Measurements from ENCODE around the gene GNB1L. TPM values are rescaled to one million over a fixed set of nuclear protein-coding genes. Genes with fewer than 3 reads are reported as not detected.

GNB1L gene
- total and polyA plus RNA-seq, 9 of the 15 experiments (the other 6 are each of a cell fraction or from before 2014, with no cell fraction given): 0.56 to 50.5 (median 10.2) TPM

DNA sequence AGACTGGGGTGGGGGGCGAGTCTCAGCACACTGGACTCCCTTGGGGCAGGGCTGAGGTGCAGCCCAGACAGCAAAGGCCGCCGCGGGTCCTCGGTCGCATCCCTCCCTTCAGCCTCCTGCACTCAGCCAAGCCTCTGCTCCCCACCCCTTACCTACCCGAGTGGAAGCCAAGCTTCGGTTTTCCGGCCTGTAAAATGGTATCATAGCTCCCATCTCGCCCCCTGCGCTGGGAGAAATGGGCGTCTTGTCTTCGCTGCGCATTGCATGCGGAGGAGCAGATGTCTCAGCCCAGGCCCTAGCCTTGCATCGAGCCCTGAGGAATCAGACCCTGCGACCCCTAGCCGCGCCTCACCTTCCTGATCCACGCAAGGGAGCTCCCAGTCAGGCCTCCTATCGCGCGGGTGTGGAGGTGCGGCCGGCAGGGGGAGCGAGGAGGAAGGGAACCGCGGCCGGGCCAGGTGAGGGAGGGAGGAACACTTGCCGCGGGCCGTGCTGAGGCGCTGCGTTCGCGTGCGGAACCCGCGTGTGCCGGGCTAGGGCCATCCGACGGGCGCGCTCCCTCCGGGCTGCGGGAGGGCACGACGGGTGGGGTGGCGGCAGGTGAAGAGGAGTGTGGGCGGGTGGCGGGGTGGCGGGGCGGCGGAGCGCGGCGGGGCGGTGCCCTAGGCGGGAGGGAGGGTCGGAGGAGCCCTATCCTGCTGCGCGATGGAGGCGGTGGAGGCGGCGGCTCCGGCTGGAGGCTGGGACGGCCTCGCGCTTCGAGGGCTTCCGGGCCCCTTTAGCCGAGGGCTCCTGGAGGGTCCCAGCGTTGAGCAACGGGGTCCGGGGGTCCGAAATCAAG, 98.2 kb downstream of the GNB1L start (continued):
- no peak for TF ChIP-seq POLR3A (IDR thresholded peaks at IDR 0.05; ENCODE audit: borderline replicate concordance, extremely low read depth, insufficient read depth, insufficient read length)
- TF ChIP-seq CAMTA2 (CRISPR knock-in tag; conservative IDR thresholded peaks at IDR 0.05): no peak; the same call in 1 of the 2 replicates
- no peak for TF ChIP-seq ZNF3 (CRISPR knock-in tag; IDR thresholded peaks at IDR 0.05)
- TF ChIP-seq RAD51 (IDR thresholded peaks at IDR 0.05; ENCODE audit: borderline replicate concordance, low read depth): no peak
- TF ChIP-seq MTA1 (IDR thresholded peaks at IDR 0.05; ENCODE audit: borderline replicate concordance): no peak
- TF ChIP-seq ZNF143 (CRISPR knock-in tag; IDR thresholded peaks at IDR 0.05): no peak
- peak; percentile 66 for TF ChIP-seq CHD4 (IDR thresholded peaks at IDR 0.05; ENCODE audit: insufficient read depth, insufficient replicate concordance, low read depth, low read length, poor library complexity, severe bottlenecking)
- TF ChIP-seq DLX4 (CRISPR knock-in tag; IDR thresholded peaks at IDR 0.05): no peak
- no peak for TF ChIP-seq ZKSCAN8 (CRISPR knock-in tag; IDR thresholded peaks at IDR 0.05)
- no peak for TF ChIP-seq ESRRB (CRISPR knock-in tag; IDR thresholded peaks at IDR 0.05; ENCODE audit: borderline replicate concordance)
- no peak for TF ChIP-seq RBM15 (IDR thresholded peaks at IDR 0.05; ENCODE audit: insufficient read depth, low read length)
- peak; percentile 90 for TF ChIP-seq E2F1 (CRISPR knock-in tag; IDR thresholded peaks at IDR 0.05)
- no peak for TF ChIP-seq XRCC4 (IDR thresholded peaks at IDR 0.05; ENCODE audit: extremely low read depth, insufficient read depth, insufficient read length)
- no peak for TF ChIP-seq HNRNPUL1 (IDR thresholded peaks at IDR 0.05; ENCODE audit: low read length)
- peak in 1 of 2 experiments; percentile 88; a peak in 2 of 4 replicates for TF ChIP-seq NONO (IDR thresholded peaks at IDR 0.05; ENCODE audit: low read depth in 2 of 2, low read length in 1 of 2)
- no peak for TF ChIP-seq FOXK2 (conservative IDR thresholded peaks at IDR 0.05 in 1 of 2, IDR thresholded peaks at IDR 0.05 in 1 of 2; ENCODE audit: low read depth in 2 of 2)
- TF ChIP-seq, protein P1, sequence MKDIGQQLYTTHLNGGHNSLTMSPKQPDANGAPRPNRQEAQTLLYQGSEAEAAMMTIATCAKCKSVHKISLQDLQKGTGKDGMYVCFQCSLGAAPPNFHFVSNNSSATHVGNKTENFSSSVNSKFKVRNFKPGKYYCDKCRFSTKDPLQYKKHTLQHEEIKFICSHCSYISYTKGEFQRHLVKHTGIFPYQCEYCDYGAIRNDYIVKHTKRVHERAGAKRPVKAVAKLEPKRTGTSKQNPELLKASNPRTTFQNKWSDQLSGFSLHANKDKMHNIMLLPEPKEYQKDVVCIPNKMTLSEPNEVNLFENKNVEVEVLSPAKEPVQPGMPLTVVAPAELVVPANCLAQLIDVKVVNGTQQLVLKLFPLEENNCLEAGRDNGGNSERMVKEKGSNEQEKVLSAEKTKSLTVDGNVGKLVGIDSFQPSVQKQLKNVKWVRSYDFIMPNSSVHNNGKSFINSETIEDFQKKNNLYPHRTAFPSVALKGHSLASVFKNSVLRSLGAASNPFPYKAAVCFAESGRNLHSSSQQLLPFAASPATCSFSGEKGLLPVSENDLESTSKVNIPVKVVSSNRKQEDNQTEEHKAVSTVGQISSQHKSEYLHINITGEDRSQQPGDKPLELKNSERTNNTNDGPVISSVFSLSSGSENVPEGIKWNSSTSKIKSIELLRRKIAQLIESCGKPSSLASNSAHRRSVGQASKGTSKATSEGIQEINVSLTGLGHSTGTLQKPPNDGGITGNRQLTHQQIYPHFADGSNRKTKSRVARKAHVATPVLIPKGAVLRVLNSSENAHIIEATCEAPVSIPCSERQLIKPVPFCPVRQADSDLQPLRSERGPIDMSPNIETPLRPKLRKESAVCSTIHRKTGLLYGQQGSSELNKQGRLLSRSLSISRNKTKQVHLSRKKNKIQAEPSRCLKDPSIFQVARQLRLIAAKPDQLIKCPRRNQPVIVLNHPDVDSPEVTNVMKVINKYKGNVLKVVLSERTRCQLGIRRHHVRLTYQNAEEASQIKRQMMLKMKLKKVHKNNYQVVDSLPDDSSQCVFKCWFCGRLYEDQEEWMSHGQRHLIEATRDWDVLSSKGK (CRISPR knock-in tag; IDR thresholded peaks at IDR 0.05): no peak
- TF ChIP-seq ZKSCAN1 (IDR thresholded peaks at IDR 0.05; ENCODE audit: low read depth, low read length): no peak; the same call in 1 of the 2 replicates
- TF ChIP-seq ZNF134 (CRISPR knock-in tag; conservative IDR thresholded peaks at IDR 0.05): no peak
- TF ChIP-seq, protein P2, sequence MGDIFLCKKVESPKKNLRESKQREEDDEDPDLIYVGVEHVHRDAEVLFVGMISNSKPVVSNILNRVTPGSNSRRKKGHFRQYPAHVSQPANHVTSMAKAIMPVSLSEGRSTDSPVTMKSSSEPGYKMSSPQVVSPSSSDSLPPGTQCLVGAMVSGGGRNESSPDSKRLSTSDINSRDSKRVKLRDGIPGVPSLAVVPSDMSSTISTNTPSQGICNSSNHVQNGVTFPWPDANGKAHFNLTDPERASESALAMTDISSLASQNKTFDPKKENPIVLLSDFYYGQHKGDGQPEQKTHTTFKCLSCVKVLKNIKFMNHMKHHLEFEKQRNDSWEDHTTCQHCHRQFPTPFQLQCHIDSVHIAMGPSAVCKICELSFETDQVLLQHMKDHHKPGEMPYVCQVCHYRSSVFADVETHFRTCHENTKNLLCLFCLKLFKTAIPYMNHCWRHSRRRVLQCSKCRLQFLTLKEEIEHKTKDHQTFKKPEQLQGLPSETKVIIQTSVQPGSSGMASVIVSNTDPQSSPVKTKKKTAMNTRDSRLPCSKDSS (IDR thresholded peaks at IDR 0.05; ENCODE audit: low read depth, partially characterized antibody): no peak
- TF ChIP-seq LARP7 (IDR thresholded peaks at IDR 0.05): no peak; the same call in 1 of the 2 replicates
